Ovary (tissue), 9 donors: ENCODE measurements around the gene MARS1. TPM values are rescaled to one million over a fixed set of nuclear protein-coding genes. Genes with fewer than 3 reads are reported as not detected.

Experiments used
- DNase-seq, 5 donors: peaks; one replicate each; pipeline ENCODE4 v3.0.0-alpha.2; 2019 to 2020
- H3K27ac ChIP-seq, 2 donors: fragments of 200-600 bp; one replicate each; pipeline versions ENCODE4 v1.5.1 to v1.8.0; 2019 to 2022
- H3K27me3 ChIP-seq: fragments of 200-600 bp; one replicate; pipeline ENCODE4 v1.8.0; 2022
- H3K36me3 ChIP-seq: fragments of 200-600 bp; sonication (generic); one replicate; pipeline ENCODE4 v1.5.1; 2019
- H3K4me1 ChIP-seq: one replicate; pipeline ENCODE4 v1.8.1; 2013; ENCODE audit warnings: mild to moderate bottlenecking, moderate library complexity; ENCODE audit not compliant: insufficient read depth
- H3K4me3 ChIP-seq: fragments of 200-600 bp; sonication (generic); one replicate; pipeline ENCODE4 v1.5.1; 2017
- H3K9me3 ChIP-seq, 2 donors: fragments of 200-600 bp in 1 of 2; sonication (generic) in 1 of 2; one replicate each; pipeline versions ENCODE4 v1.5.1 to v1.8.1; 2013 to 2019; ENCODE audit warnings: mild to moderate bottlenecking in 1 of 2, moderate library complexity in 1 of 2
- CTCF ChIP-seq, 3 donors: fragments of 450-650 bp in 2 of 3; fragments of 200-600 bp in 1 of 3; IDR thresholded peaks; one replicate each; pipeline versions ENCODE4 v1.5.1 to v1.8.0; 2016 to 2022; ENCODE audit warnings: antibody characterized with exemption in 3 of 3, mild to moderate bottlenecking in 1 of 3
- EP300 ChIP-seq: sonication (generic); formaldehyde crosslinking; IDR thresholded peaks from one replicate; pipeline ENCODE4 v1.6.1; 2017; ENCODE audit warnings: antibody characterized with exemption
- POLR2A ChIP-seq: fragments of 450-650 bp; IDR thresholded peaks from one replicate; pipeline ENCODE4 v1.6.1; 2017; ENCODE audit warnings: antibody characterized with exemption, mild to moderate bottlenecking, moderate library complexity
- WGBS, 3 donors: extraction: QIAGEN DNeasy Blood & Tissue Kit in 1 of 3; methylation state at CpG; one replicate each; pipeline versions ENCODE4 v1.1.5 to v1.1.7; 2013 to 2017; 5-methylcytosine and 5-hydroxymethylcytosine counted together
- intact Hi-C, 4 donors: fragments of 100-400 bp; cut with DNase I; formaldehyde crosslinking; loops; one replicate each; pipeline versions ENCODE4 v1.11.0 to v1.15.1; 2022 to 2023
- polyA plus RNA-seq, 2 donors: library from polyadenylated mRNA; stranded (reverse); fragments of 200-250 nt in 1 of 2; fragments of 350-450 nt in 1 of 2; fragmentation: Illumina TruSeq in 1 of 2; extraction: RNeasy Lipid Tissue Mini Kit (QIAGEN cat#74804) in 1 of 2; gene quantifications; one replicate each; pipeline ENCODE4 v1.2.3, GENCODE V29; 2013 to 2014
- total RNA-seq, 7 donors: library from RNA; depleted of rRNA in 2 of 7; stranded (reverse); fragments of >200 nt in 2 of 7; fragmentation: NEBNext Ultra II Directional in 3 of 7; extraction: Animal tissue kit (Norgen Biotek cat#: 25700) in 3 of 7; gene quantifications; one replicate each; pipeline versions ENCODE4 v1.1.0 to v1.2.4, GENCODE V29; 2016 to 2023
- donor health status: DM: no; HTN: no; CAD: no; lungs with moderate emphysema.
- donor health status: DM: no; HTN: no; CAD: no.
- donor health status: Bipolar disorder and iron deficiency.
- donor health status: DM: yes; HTN: yes; CAD: no.
- donor health status: DM: no; HTN: no; CAD: no.
- donor health status: DM: yes; HTN: yes; CAD: no.

The MARS1 gene
- total and polyA plus RNA-seq, 9 donors, result 21.1 to 479 (median 66.4) TPM

GRCh38 chr12:57528831-57529555 is 41.1 kb downstream of the MARS1 start:
- intact Hi-C loops, result no loop called here
- no peaks in the 10 kb centered on the region for H3K27me3 ChIP-seq
- H3K9me3 ChIP-seq, result no peaks in the 10 kb centered on the region
- TF ChIP-seq CTCF (IDR thresholded peaks at IDR 0.05), result no peak
- no peak for TF ChIP-seq EP300
- TF ChIP-seq POLR2A, result no peak
- H3K36me3 ChIP-seq, result no peaks in the 10 kb centered on the region
- H3K4me3 ChIP-seq, result no peak overlapping the region
- no peak overlapping the region for H3K27ac ChIP-seq
- peaks cover 2% of the 10 kb centered on the region for H3K4me1 ChIP-seq
- DNase-seq, result no peak
- 61 to 63% (median 63%) methylated on average over 9 to 10 of the region's 10 CpGs for WGBS, 3 donors

- H3K27me3 ChIP-seq, result no peaks in the 10 kb centered on the region
- H3K4me1 ChIP-seq, result no peaks in the 10 kb centered on the region
- no peak overlapping the region for H3K27ac ChIP-seq
- H3K9me3 ChIP-seq, result no peaks in the 10 kb centered on the region
- H3K4me3 ChIP-seq, result no peak overlapping the region
- intact Hi-C loops, result no loop called here
- no peak for DNase-seq
- TF ChIP-seq POLR2A, result no peak
- no peak for TF ChIP-seq EP300
- no peak for TF ChIP-seq CTCF (IDR thresholded peaks at IDR 0.05)
- WGBS, 3 donors, result 51 to 58% (median 53%) methylated on average over 6 of the region's 6 CpGs
- H3K36me3 ChIP-seq, result no peaks in the 10 kb centered on the region
These were observed 42.0 kb downstream of the MARS1 start for GRCh38 chr12:57529831-57530230.

- 73 to 77% (median 76%) methylated on average over 5 of the region's 5 CpGs for WGBS, 3 donors
- intact Hi-C loops, result no loop called here
- Histone ChIP-seq H3K4me3 (no peak overlapping the region), H3K4me1 (no peaks in the 10 kb centered on the region), H3K27me3 (no peaks in the 10 kb centered on the region), H3K27ac (no peak overlapping the region), H3K9me3 (no peaks in the 10 kb centered on the region), H3K36me3 (no peaks in the 10 kb centered on the region)
- no peak for TF ChIP-seq EP300
- DNase-seq, result no peak
These were observed 42.7 kb downstream of the MARS1 start for GRCh38 chr12:57530396-57531142.

- Histone ChIP-seq H3K4me3 (no peak overlapping the region), H3K4me1 (no peaks in the 10 kb centered on the region), H3K9me3 (no peaks in the 10 kb centered on the region), H3K36me3 (no peaks in the 10 kb centered on the region), H3K27ac (no peak overlapping the region), H3K27me3 (no peaks in the 10 kb centered on the region)
- no peak for DNase-seq
- 62 to 89% (median 65%) methylated on average over 1 of the region's 1 CpG for WGBS, 3 donors
- intact Hi-C loops, result no loop called here
- TF ChIP-seq CTCF (IDR thresholded peaks at IDR 0.05), result no peak
- no peak for TF ChIP-seq POLR2A
- no peak for TF ChIP-seq EP300
These were observed 44.0 kb downstream of the MARS1 start for GRCh38 chr12:57531836-57532235.

- TF ChIP-seq EP300 (no peak), POLR2A (no peak), CTCF (IDR thresholded peaks at IDR 0.05) (no peak)
- H3K4me1 ChIP-seq, result no peaks in the 10 kb centered on the region
- DNase-seq, result no peak
- 91 to 92% (median 91%) methylated on average over 8 of the region's 8 CpGs for WGBS, 3 donors
- H3K9me3 ChIP-seq, result no peaks in the 10 kb centered on the region
- intact Hi-C loops, result no loop called here
- no peaks in the 10 kb centered on the region for H3K27me3 ChIP-seq
- no peak overlapping the region for H3K27ac ChIP-seq
- no peaks in the 10 kb centered on the region for H3K36me3 ChIP-seq
- no peak overlapping the region for H3K4me3 ChIP-seq
These were observed 45.2 kb downstream of the MARS1 start for GRCh38 chr12:57533108-57533507.
